Smooth muscle cell (in vitro differentiated cells): Measurements from ENCODE around the gene LAMA3. TPM values are rescaled to one million over a fixed set of nuclear protein-coding genes. Genes with fewer than 3 reads are reported as not detected.

ENCODE experiments used
- DNase-seq: peaks from one replicate; lab custom pipeline; 2025; ENCODE audit not compliant: unreplicated experiment; lab: John Stamatoyannopoulos, UW
- H2AFZ ChIP-seq: fragments of 200-600 bp; sonication (generic); 2 replicates; pipeline ENCODE4 v1.6.0; 2016; ENCODE audit warnings: antibody characterized with exemption, low read depth, mild to moderate bottlenecking
- H3F3A ChIP-seq: fragments of 200-600 bp; sonication (generic); 2 replicates; pipeline ENCODE4 v1.6.0; 2017; ENCODE audit warnings: antibody characterized with exemption, low read depth
- H3K27ac ChIP-seq: fragments of 200-600 bp; sonication (generic); 2 replicates; pipeline ENCODE4 v1.5.1; 2016; ENCODE audit warnings: low read depth, mild to moderate bottlenecking
- H3K27me3 ChIP-seq: fragments of 200-600 bp; sonication (generic); 2 replicates; pipeline ENCODE4 v1.6.1; 2016; ENCODE audit warnings: low read depth, mild to moderate bottlenecking
- H3K36me3 ChIP-seq: fragments of 200-600 bp; sonication (generic); 2 replicates; pipeline ENCODE4 v1.5.1; 2016; ENCODE audit warnings: low read depth
- H3K4me1 ChIP-seq: fragments of 200-600 bp; sonication (generic); 2 replicates; pipeline ENCODE4 v1.5.1; 2016; ENCODE audit warnings: low read depth
- H3K4me2 ChIP-seq: fragments of 200-600 bp; sonication (generic); 2 replicates; pipeline ENCODE4 v1.6.0; 2016; ENCODE audit warnings: mild to moderate bottlenecking
- H3K4me3 ChIP-seq: fragments of 200-600 bp; sonication (generic); 2 replicates; pipeline ENCODE4 v1.5.1; 2016; ENCODE audit warnings: mild to moderate bottlenecking
- H3K79me2 ChIP-seq: fragments of 200-600 bp; sonication (generic); 2 replicates; pipeline ENCODE4 v1.6.0; 2016; ENCODE audit warnings: low read depth, mild to moderate bottlenecking
- H3K9ac ChIP-seq: fragments of 200-600 bp; sonication (generic); 2 replicates; pipeline ENCODE4 v1.6.0; 2016; ENCODE audit warnings: low read depth
- H3K9me3 ChIP-seq: fragments of 200-600 bp; sonication (generic); replicated peaks from 2 replicates; pipeline ENCODE4 v1.5.1; 2016; ENCODE audit warnings: low read depth
- H4K20me1 ChIP-seq: fragments of 200-600 bp; sonication (generic); 2 replicates; pipeline ENCODE4 v1.6.0; 2016; ENCODE audit warnings: low read depth
- CTCF ChIP-seq: fragments of 200-600 bp; sonication (generic); IDR thresholded peaks from 2 replicates; pipeline ENCODE4 v1.5.1; 2017; ENCODE audit warnings: borderline replicate concordance, mild to moderate bottlenecking, antibody characterized with exemption; ENCODE audit not compliant: insufficient read depth, poor library complexity, severe bottlenecking
- WGBS: methylation state at CpG from one replicate; pipeline ENCODE4 v1.1.7; 2016; ENCODE audit warnings: low lambda C conversion rate; 5-methylcytosine and 5-hydroxymethylcytosine counted together
- polyA plus RNA-seq: library from polyadenylated mRNA; unstranded; fragments of >200 nt; fragmentation: Nextera tagmentation; extraction: Ambion mirVana; gene quantifications from 2 replicates; pipeline ENCODE4 v1.2.1, GENCODE V29; 2016
- total RNA-seq: library from RNA; depleted of rRNA; stranded (reverse); fragments of >200 nt; gene quantifications from 2 replicates; pipeline ENCODE4 v1.2.3, GENCODE V29; 2014

Gene LAMA3
- total and polyA plus RNA-seq, 2 experiments from 2014 or later = 7.8 to 23.1 TPM

- H2AFZ ChIP-seq = no peak overlapping the region
- H3K4me3 ChIP-seq = no peak overlapping the region
- no peak for DNase-seq
- H3K27me3 ChIP-seq = no peaks in the 10 kb centered on the region
- 90% methylated on average over 11 of the region's 11 CpGs for WGBS
- no peaks in the 10 kb centered on the region for H3F3A ChIP-seq
- H3K4me2 ChIP-seq = no peak overlapping the region
- no peaks in the 10 kb centered on the region for H3K4me1 ChIP-seq
- H4K20me1 ChIP-seq = no peaks in the 10 kb centered on the region
- H3K9ac ChIP-seq = no peak overlapping the region
- no peaks in the 10 kb centered on the region for H3K9me3 ChIP-seq
- H3K27ac ChIP-seq = no peak overlapping the region
- TF ChIP-seq CTCF = no peak
- H3K36me3 ChIP-seq = no peaks in the 10 kb centered on the region
- H3K79me2 ChIP-seq = no peaks in the 10 kb centered on the region
These were observed 275.3 kb downstream of the LAMA3 start for GRCh38 chr18:23964282-23965238.

GRCh38 chr18:23966909-23967308 lies 277.7 kb downstream of the LAMA3 start:
- TF ChIP-seq CTCF = no peak
- H2AFZ ChIP-seq = no peak overlapping the region
- H3K4me2 ChIP-seq = no peak overlapping the region
- peaks cover 9% of the 10 kb centered on the region for H3F3A ChIP-seq
- no peaks in the 10 kb centered on the region for H3K9me3 ChIP-seq
- 96% methylated on average over 8 of the region's 8 CpGs for WGBS
- no peaks in the 10 kb centered on the region for H3K79me2 ChIP-seq
- H3K36me3 ChIP-seq = no peaks in the 10 kb centered on the region
- H3K4me3 ChIP-seq = no peak overlapping the region
- no peaks in the 10 kb centered on the region for H4K20me1 ChIP-seq
- H3K9ac ChIP-seq = no peak overlapping the region
- DNase-seq = no peak
- peaks cover 7% of the 10 kb centered on the region for H3K4me1 ChIP-seq
- no peaks in the 10 kb centered on the region for H3K27me3 ChIP-seq
- H3K27ac ChIP-seq = no peak overlapping the region

- no peaks in the 10 kb centered on the region for H4K20me1 ChIP-seq
- no peaks in the 10 kb centered on the region for H3K36me3 ChIP-seq
- H3K4me3 ChIP-seq = no peak overlapping the region
- peaks cover 9% of the 10 kb centered on the region for H3F3A ChIP-seq
- DNase-seq = no peak
- WGBS = 92% methylated on average over 9 of the region's 9 CpGs
- peaks cover 12% of the 10 kb centered on the region for H3K4me1 ChIP-seq
- no peak overlapping the region for H3K27ac ChIP-seq
- H3K9me3 ChIP-seq = no peaks in the 10 kb centered on the region
- H3K9ac ChIP-seq = no peak overlapping the region
- H3K79me2 ChIP-seq = no peaks in the 10 kb centered on the region
- no peak for TF ChIP-seq CTCF
- H3K27me3 ChIP-seq = no peaks in the 10 kb centered on the region
- H2AFZ ChIP-seq = no peak overlapping the region
- H3K4me2 ChIP-seq = no peak overlapping the region
These were observed 278.3 kb downstream of the LAMA3 start for GRCh38 chr18:23967321-23968089.
